Fibroblast of villous mesenchyme (primary cell): Measurements from ENCODE around the gene GDAP2. TPM values are rescaled to one million over a fixed set of nuclear protein-coding genes. Genes with fewer than 3 reads are reported as not detected.
A peak's percentile ranks its signal among the peaks of the same experiment; 100 is the strongest.

Source experiments
- DNase-seq: peaks from one replicate; pipeline ENCODE4 v3.0.0-alpha.2; 2010; ENCODE audit warnings: low read depth
- H3K4me3 ChIP-seq: 2 replicates; pipeline ENCODE4 v1.5.1; 2011; ENCODE audit warnings: low read depth, mild to moderate bottlenecking, low read length
- CTCF ChIP-seq: IDR thresholded peaks from 2 replicates; pipeline ENCODE4 v1.5.1; 2012; ENCODE audit warnings: low read depth, mild to moderate bottlenecking, low read length; ENCODE audit not compliant: insufficient read depth
- total RNA-seq: library from RNA; depleted of rRNA; stranded (reverse); fragments of >200 nt; gene quantifications from 2 replicates; pipeline ENCODE4 v1.2.3, GENCODE V29; 2012

GDAP2 gene, protein sequence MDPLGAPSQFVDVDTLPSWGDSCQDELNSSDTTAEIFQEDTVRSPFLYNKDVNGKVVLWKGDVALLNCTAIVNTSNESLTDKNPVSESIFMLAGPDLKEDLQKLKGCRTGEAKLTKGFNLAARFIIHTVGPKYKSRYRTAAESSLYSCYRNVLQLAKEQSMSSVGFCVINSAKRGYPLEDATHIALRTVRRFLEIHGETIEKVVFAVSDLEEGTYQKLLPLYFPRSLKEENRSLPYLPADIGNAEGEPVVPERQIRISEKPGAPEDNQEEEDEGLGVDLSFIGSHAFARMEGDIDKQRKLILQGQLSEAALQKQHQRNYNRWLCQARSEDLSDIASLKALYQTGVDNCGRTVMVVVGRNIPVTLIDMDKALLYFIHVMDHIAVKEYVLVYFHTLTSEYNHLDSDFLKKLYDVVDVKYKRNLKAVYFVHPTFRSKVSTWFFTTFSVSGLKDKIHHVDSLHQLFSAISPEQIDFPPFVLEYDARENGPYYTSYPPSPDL
- 18.7 and 34.5 TPM in 2 replicates for total RNA-seq

DNA sequence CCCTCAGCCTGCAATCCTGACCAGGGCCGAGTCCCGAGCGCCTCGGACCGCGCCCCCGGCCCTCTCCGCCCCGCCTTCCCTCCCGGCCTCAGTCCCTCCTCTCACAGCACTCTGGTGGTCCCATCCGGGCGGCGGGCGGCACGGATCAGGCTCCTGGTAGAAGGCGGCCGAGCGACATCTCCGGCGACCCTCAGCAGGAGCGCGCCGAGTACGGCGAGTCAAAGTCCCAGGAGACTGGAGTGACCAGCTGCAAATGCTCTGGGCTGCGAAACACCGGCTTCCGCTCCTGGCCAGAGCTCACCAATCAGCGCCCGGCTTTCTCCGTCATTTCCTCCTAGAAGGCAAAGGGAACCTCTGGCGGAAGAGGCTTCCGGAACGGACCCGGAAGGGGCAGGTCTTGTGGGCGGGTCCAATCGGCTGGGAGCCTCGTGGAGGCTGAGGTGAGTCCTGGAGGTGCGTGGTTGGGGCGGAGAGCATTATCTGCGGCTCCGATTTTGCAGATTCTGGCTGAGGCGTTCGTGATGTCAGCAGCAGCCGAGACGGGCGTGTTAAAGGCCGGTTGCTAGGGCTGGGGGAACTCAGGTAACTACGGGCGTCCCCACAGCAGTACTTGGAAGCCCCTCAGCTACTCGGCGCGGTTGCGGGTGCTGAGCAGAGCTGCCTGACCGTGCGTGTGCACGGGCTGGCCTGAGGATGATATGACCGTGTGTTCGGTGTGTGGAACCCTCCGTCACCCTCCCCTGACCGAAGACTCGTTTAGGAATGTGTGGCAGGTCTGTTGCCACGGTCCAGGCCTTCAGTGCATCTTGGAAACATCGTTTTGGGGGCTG is at the start of gene GDAP2, which contains the start of gene WDR3:
Gene GDAP2 (minus strand): TSS at position 279 of the 830 bp plus-strand sequence. CDS start 9,264 bp downstream, outside the sequence.
Gene WDR3 (plus strand): TSS at position 397 of the 830 bp plus-strand sequence. CDS start 3,581 bp downstream, outside the sequence.
- peak; percentile 98 for DNase-seq
- H3K4me3 ChIP-seq = peak within 1 kb of the TSS; percentile 94
- no peak for TF ChIP-seq CTCF

- no peak for DNase-seq
- no peak overlapping the region for H3K4me3 ChIP-seq
- no peak for TF ChIP-seq CTCF
Observed at GRCh38 chr1:117976381-117976780, 47.0 kb upstream of the GDAP2 start.

GRCh38 chr1:117971777-117972176 is 42.4 kb upstream of the GDAP2 start:
- DNase-seq = no peak
- no peak overlapping the region for H3K4me3 ChIP-seq
- no peak for TF ChIP-seq CTCF

GRCh38 chr1:117970252-117970651 is 40.8 kb upstream of the GDAP2 start:
- no peak for TF ChIP-seq CTCF
- DNase-seq = no peak
- no peak overlapping the region for H3K4me3 ChIP-seq

- peak; percentile 10 for DNase-seq
- TF ChIP-seq CTCF = no peak
Observed at GRCh38 chr1:117967881-117968280, 38.5 kb upstream of the GDAP2 start.

GRCh38 chr1:117967477-117967876 is 38.1 kb upstream of the GDAP2 start:
- DNase-seq = peak; percentile 43

More at GRCh38 chr1:117967881-117968280, 38.5 kb upstream of the GDAP2 start:
- H3K4me3 ChIP-seq = no peak overlapping the region

More at GRCh38 chr1:117967477-117967876, 38.1 kb upstream of the GDAP2 start:
- H3K4me3 ChIP-seq = no peak overlapping the region
- peak; percentile 34 for TF ChIP-seq CTCF
